Fibroblast of upper back skin (primary cell): Measurements from ENCODE around the gene CRYGC.
"Not testable (repeated sequence)": the region's sequence is repeated elsewhere in the genome, so short reads cannot be mapped to it uniquely, and the experiment has no call there.

Source experiments
- DNase-seq: peaks from one replicate; pipeline ENCODE4 v3.0.0-alpha.2; 2013

CRYGC gene, protein sequence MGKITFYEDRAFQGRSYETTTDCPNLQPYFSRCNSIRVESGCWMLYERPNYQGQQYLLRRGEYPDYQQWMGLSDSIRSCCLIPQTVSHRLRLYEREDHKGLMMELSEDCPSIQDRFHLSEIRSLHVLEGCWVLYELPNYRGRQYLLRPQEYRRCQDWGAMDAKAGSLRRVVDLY

DNA sequence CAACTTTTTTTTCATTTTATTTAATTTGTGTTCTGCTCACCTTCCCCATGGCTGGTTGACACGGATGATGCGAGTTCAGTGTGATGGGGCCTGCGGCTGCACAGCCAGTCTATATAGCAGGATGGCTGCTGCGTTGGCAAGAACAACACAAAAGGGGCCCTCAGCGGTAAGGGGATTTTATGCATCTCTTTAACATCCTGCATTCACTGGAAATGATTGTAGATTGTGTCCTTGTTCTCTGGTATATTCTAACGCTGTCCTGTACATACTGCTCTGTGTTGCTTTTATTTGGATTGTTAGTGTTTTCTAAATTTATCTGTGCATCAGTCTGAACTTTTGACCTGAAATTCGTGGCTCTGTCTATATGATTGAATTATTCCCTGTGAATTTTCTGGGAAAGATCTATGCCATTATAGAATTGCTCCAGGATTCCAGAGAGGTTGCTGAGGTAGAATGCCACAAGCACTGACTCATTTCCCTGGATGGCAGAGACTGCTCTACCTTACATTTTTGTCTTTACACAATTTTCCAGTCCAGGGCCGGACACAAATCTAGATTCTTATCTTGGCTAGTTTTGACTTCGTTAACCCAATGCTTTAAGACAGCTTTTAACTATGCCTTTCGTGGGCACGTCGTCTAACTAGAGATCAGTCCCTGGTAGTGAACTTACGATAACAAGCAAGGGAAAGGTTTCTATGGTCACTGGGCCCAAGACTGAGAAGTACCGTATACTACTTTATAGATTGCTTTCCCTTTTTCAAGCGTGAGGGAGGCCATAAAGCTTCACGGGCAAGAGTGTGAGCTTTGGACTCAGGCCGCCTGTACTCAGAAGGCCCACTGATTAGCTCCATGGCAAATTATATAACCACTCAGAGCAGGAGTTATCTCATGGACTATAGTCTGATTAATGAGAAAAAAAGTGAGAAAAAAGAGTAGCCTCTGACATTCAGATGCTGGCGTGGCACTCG lies at the start of gene CRYGC:
Gene CRYGC, minus strand, starts transcription at position 85 of the 968 bp plus-strand sequence. Its CDS starts 36 bp downstream, at position 49.
- DNase-seq: peak; percentile 6

DNA sequence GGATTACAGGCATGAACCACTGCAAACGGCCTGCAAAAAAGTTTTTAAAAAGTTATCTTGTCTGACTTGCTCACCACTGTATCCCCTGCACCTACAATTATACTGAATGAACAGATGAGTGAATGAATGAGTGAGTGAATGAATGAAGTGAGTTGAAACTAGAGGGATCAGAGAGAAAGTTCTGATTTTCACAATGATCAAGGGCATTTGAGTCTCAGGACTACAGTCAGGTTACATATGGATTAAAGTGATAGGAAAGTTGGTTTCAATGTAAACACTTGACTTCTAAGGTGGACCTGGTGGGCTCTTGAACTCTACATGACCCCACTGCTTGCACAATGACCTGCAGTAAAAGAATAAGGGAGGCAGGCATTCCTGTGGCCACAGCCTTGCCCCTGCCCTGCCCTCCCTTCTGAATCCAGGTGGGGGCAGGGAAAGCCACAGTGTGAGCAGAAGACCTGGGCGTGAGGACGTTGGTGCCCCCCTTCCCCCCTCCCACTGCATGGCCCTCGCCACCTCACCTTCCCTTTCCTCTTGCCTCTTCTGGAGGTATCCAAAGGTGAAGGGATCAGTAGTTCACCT lies 49.5 kb upstream of the CRYGC start:
- DNase-seq: no peak

DNA sequence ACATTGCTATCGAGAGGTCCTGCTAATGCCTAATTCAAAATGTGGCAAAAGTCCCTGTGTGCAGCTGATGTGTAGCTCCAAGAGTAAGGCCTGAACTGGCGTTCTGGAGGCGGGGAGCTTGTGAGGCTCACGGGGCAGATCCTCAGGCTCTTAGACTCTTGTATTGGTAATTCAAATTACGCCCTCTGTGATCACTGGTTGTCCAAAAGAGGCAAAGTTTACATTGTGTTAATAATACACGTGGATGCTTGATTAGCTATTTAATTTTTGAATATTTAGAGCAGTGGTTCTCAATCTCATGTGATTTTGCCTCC lies 46.2 kb upstream of the CRYGC start:
- DNase-seq: no peak

DNA sequence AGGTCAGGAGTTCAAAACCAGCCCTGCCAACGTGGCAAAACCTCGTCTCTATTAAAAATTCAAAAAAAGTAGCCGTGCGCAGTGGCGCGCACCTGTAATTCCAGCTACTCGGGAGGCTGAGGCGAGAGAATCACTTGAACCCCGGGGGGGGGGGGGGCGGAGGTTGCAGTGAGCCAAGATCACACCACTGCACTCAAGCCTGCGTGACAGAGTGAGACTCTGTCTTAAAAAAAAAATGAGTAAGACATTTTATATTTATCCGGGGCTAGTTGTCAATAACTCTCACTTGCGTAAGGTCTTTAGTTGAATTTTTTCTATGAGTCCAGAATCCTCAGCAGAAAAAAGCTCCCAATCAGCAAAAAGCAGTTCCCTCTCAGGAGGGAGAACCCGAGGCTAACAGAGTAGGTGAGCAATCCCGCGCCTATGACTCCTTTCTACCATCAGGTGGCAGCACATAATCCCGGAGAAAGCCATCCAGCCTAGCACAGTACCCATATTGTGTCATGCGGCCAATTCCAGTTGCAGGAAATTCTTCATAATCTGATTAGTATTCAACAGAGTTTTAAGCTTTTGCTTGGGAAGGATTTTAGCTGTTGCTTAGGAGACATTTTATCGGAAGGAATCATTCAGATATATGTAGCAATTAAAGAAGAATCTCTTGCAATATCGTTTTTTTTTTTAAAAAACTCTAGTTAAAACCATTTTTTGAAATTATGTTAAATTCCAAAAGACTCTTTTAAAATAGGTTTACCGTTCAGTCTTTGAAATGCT lies 45.6 kb upstream of the CRYGC start:
- peak; percentile 72 for DNase-seq

DNA sequence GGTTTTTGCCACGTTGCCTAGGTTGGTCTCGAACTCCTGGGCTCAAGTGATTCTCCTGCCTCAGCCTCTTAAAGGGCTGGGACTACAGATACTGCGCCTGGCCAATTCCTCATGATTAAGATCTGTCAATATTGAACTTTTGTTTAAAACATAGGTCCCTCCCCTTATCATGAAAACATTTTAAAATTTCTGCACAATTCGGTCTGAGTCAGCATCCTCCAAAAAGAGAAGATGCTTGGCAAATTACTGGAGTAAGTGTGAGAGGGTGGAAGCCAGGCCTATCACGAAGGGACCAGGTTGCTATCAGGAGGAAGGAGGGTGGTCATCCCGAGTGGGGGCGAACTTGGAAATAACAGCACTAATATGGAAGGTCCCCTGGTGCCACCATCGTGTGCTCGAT lies 44.5 kb upstream of the CRYGC start:
- no peak for DNase-seq

DNA sequence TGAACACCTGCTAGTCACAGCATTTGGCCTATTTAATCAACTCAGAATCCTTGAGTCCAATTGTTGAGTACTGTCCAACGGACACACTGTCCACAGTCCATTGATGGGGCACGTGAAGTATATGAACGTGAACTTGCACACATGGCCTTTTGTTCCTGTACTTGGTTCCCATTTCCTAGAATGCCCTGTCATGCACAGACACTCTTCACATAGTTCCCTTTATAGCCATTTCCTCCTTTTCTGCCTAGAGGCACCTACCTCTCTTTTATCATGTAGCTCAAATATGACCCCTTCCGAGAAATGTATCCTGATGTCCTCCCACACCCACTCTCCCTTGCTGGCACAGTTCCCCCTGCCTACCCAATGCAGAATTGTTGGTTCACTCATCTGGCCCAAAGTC lies 42.5 kb upstream of the CRYGC start:
- DNase-seq: no peak

DNA sequence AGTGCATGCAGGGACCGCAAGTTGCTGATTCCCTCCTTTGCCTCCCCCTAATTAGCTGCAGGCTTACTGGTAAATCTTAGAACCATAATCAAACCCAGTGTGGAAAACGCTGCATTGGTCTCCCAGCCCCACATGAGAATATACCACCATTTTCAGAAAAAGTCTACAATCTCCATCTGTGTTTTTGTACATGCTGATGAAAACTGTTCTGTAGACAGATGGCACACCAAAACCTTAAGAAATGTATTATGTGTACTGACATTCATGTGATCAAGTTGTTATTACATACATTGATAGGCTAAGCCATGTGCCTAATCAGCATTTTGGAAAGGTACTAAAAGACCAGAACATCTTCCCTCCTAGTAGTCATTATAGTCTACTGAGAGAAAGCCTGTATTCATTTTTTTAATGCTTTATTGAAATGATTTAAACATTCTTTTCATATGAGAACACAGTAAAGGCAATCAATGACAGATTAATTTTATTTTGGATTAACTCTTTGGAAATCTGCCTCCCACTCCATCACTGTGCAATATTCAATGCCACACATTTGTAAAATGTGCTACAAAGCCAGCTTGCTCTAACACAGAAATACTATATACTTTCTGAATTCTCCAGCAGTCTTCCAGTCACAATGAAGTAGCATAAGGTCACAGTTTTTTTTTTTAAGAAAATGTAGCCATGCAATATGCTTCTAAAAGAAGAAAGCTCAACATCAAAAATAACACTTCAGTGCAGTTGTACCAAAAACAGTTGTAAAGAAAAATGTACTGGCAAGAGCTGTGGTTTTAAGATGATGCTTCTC lies 35.5 kb upstream of the CRYGC start:
- no peak for DNase-seq

DNA sequence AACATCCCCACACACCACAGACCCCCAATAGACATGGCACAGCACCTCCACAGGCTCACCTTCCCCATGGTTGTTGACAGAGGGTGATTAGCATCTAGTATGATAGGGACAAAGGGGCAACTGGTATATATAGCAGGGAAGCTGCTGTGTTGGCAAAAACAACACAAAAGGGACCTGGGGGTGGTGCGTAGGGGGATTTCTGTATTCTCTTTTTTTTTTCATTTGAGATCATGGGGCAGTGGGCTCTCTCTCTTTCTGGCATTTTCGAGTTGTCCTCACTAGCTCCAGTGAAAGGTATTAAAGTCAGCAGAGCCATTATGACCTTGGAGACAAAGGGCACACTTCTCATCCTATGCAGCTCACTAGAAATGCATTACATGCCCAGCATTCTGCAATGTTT lies 33.9 kb upstream of the CRYGC start, which contains the start of gene CRYGA:
Gene CRYGA, minus strand, starts transcription at position 101 of the 400 bp plus-strand sequence. Its CDS starts 33 bp downstream, at position 68.
- no peak for DNase-seq

DNA sequence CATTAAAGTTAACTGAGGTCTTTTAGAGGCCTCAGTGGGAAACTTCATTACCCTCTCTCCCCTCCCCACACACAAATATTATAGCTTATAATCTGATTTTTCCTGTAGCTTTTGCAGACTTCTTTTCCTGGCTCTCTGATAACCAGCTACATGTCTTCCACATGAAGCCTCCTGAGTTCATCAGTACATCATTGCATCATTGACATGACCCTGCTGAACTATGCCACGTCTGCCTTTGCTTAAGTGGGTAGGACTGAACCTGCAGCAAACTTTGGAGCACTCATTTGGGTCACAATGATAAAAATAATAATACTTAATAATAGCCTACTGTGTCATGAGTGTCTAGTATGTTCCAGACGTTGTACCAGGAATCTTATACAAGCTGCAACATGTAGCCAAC lies 26.8 kb upstream of the CRYGC start:
- DNase-seq: no peak

DNA sequence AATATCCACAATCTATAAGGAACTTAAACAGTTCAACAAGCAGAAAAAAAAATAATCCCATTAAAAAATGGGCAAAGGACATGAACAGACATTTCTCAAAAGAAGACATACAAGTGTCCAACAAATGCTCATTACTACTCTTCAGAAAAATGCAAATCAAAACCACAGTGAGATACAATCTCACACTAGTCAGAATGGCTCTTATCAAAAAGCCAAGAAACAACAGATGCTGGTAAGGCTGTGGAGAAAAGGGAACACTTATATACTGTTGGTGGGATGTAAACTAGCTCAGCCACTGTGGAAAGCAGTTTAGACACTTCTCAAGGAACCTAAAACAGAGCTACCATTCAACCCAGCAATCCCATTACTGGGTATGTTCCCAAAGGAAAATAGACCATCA lies 23.5 kb upstream of the CRYGC start:
- DNase-seq: no peak

DNA sequence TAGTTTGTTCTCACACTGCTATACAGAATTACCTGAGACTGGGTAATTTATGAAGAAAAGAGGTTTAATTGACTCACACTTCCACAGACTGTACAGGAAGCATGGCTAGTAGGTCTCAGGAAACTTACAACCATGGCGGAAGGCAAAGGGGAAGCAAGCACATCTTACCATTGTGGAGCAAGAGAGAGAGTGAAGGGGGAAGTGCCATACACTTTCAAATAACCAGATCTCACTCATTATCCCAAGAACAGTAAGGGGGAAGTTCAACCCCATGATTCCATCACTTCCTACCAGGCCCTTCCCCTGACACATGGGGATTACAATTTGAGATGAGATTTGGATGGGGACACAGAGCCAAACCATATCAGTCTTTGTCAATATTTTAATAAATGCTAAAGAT lies 21.3 kb upstream of the CRYGC start:
- DNase-seq: no peak

DNA sequence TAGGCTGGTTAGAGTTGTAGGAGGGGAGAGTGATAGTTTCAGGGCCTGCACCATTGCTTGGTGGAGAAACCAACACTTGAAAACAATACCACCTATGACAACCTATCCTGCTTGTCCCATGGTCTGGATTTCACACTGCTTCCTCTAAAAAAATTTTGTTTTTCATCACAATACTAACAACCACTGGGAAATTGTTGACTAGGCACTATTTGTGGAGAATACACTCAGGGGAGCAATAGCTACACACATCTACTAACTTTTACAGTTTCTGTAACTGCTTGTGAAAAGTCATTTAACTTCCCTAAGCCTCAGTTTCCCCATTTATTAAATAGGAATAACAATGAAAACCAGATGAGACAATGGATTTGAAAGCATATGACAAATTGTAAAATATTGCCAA lies 20.5 kb upstream of the CRYGC start:
- DNase-seq: no peak

DNA sequence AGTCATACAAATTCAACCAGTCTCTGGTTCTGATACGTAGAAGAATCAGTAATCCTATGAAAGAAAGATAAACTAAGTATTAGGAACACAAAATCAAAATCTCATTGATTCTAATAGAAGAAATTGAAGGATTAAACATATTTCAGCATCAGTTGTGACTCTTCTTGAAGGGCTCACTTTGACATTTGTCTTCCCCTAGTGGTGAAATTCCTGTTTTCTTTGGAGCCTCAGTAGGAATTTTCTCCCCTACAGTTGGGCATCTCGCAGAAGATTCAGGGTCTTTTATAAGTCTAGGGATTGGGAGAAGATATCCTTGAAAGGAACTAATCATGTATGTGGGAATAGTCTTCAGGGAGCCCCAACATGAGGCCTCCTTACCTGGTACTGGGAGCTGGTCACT lies 19.2 kb upstream of the CRYGC start:
- DNase-seq: no peak

DNA sequence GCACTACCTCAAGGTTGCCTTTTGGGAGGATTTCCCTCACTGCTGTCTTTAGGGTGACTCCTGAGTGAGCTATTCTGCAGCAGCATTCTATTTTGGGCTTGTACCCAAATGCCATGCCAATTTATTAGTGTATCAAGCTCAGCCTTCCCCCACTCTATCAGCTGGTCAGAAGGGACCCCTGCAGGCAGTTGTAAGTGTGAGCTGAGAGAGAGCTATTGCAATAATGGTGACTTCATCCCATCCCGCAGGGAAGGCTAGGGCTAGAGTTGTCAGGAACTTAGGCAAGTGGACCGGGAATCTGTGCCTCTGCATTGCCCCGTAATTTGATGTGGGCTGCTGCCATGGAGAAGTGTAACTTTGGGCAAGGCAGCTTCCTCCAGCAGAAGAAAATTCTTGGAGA lies 18.1 kb upstream of the CRYGC start:
- DNase-seq: no peak

DNA sequence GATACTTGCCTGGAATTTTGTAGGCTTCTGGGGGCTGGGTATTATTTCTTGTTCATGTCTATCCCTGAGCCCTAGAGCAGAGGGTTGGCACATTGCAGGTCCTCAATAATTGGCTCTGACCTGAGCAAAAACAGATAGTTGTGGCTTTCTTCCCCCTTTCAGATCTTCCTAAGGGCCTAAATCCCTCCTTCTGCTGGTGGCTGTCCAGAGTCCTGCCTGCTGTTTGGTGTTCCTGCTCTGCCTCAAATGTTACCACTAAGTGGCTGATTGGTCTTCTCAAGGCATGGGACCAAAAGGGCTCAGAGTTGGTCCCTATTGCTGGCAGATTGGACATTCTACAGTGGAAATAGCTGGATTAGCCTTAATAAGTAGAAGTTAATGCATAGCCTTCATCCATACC lies 17.4 kb upstream of the CRYGC start:
- DNase-seq: no peak

DNA sequence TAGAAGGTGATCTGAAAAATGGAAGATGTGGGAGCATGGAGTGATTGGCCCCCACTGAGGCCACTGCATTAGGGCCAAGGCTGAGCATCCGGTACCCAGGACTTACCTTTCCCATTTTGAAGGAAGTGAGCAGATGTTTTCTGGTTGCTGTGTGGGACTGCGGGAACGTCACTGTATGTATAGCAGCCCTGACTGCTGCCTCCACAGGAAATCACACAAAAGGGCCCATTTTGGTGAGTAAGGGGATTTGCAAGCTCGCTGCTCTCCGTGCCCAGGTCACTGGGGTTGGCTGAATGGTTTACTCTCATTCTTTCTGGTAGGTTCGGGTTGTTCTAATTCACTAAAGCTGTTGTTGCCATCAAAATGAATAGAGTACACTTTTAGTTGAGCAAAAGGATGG lies 16.4 kb upstream of the CRYGC start, which contains the start of gene CRYGB:
Gene CRYGB, minus strand, starts transcription at position 153 of the 400 bp plus-strand sequence. Its CDS starts 38 bp downstream, at position 115.
- DNase-seq: no peak

DNA sequence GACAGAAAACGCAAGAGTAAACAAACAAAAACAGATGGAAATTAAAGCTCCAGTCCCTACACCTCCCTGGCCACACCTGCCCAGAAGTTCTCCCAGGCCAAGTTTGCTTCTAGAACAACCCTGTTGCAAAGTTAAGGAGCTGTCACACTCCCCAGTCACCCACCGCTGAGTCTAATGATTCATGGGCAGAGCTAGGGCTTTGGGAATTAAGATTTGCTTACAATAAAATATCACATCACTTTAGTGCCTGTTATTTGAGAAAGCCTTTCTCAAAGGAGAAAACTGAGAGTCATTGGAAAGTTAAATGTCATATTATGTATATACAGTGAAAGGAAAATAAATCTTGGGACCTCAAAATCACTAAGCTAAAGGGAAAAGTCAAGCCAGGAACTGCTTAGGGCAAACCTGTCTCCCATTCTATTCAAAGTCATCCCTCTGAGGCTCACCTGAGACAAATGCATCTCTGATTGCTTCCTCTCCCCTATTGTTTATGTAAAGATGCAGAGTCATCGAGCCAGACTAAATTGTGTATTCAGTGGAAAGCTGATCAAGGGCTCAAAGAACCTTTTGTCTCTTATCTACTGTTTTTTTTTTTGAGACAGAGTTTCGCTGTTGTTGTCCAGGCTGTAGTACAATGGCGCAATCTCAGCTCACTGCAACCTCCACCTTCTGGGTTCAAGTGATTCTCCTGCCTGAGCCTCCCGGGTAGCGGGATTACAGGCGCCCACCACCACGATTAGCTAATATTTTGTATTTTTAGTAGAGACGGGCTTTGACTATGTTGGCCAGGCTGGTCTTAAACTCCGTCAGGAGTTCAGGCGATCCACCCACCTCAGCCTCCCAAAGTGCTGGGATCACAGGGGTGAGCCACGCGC lies 13.5 kb upstream of the CRYGC start:
- DNase-seq: no peak

DNA sequence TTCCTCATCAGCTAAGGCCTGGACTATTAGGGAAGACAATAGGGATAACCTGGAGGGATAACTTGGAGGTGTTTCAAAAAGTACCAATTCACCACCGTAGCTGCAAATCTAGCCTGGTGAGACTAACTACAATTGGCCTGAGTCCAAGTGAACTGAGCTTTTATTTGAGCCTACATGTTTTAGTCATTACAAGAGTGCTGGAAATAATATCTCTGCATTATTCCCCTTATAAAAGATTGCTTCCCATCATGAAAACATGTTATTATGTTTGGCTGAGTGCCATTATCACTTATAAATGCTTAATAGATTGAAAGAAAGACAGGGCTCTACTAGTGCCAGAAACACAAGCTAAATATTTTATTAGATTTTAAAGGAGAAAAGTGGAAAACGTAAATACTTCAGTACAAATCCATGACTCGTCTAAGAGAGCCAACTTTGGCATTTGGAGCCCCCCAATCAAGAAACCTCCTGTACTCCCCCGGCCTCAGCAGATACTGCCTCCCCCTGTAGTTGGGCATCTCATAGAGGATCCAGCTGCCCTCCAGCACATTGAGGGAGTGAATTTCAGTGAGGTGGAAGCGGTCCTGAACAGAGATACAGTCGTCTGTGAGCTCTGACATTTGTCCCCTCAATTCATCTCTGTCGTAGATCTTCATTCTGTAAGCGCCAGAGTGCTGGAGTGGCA lies 12.8 kb upstream of the CRYGC start:
- peak; percentile 14 for DNase-seq

DNA sequence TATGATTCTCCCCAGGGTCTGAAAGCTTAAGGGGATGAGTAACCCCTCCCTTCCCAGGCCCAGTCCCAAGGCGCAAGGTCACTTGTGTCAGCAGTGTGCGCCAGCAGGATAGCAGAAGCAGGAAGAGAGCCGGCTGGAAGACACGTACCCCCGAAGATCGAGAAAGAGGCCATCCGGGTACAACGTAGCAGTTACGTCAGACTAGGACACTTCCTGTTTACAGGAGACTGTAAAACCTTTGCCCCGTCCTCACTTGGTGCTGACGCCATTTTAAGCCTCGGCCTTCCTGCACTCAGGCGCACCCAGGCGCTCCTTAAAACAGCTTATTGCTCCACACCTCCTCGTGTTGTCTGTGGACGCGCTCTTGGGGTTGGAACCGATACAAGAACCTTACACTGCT lies 9.8 kb upstream of the CRYGC start:
- DNase-seq: no peak

DNA sequence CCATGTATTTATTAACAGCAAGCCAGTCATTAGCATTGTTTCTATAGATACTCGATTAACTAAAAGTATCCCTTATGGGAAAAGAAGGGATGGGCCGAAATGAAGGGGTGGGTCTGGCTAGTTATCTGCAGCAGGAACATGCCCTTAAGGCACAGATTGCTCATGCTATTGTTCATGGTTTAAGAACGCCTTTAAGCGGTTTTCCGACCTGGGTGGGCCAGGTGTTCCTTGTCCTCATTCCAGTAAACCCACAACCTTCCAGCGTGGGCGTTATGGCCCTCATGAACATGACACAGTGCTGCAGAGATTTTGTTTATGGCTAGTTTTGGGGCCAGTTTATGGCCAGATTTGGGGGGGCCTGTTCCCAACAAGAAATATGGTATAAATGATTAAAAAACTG lies 8.7 kb upstream of the CRYGC start:
- DNase-seq: not testable (repeated sequence)

DNA sequence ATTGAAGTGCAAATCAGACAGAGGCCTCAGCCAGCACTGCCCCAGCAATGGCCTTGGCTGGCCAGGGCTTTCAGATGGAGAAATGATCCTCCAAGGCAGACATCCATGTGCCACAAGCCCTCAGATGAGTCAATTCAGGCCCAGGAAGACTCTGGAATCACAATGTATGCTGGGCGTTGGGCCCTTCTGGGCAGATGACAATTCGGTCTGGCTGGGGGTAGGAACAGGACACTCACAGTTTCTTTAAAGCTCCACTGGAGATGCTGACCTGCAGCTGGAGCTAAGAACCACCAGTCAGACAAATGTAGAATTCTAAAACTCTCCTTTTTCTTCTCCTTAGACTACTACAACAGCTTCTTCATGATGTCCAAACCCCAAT lies 7.1 kb upstream of the CRYGC start:
- no peak for DNase-seq
